ENCODE data around the gene TRIP12. TPM values are rescaled to one million over a fixed set of nuclear protein-coding genes. Genes with fewer than 3 reads are reported as not detected.

The TRIP12 gene
- total RNA-seq, 1 experiment from 2014 or later = 368 TPM

GRCh38 chr2:229943171-229943570 is 21.4 kb upstream of the TRIP12 start:
- H3K27ac ChIP-seq (ENCODE audit: low read length) = no peak overlapping the region
- ChIA-PET CTCF (no interaction called here), POLR2A (no interaction called here)
- no peak overlapping the region for H3K4me3 ChIP-seq (ENCODE audit: low read depth in 2 of 2, low read length in 2 of 2)
- in situ Hi-C loops (cut with HindIII; ENCODE audit: low pct_unique_long_range_greater_than_20kb, low sequenced_read_pairs) = no loop called here
- no peaks in the 10 kb centered on the region for H3K36me3 ChIP-seq (ENCODE audit: control insufficient read depth, insufficient read depth, low read length)
- H3K27me3 ChIP-seq (ENCODE audit: control insufficient read depth, insufficient read depth, low read length) = no peaks in the 10 kb centered on the region
- intact Hi-C loops (cut with micrococcal nuclease; ENCODE audit: unreplicated experiment) = no loop called here
- no TSS peak for BruUV-seq (replicated peaks)
- H3K4me1 ChIP-seq (ENCODE audit: control insufficient read depth, insufficient read depth, low read length) = no peaks in the 10 kb centered on the region
- no peak for DNase-seq (ENCODE audit: low read depth, low spot score)
- H3K9me3 ChIP-seq (ENCODE audit: control insufficient read depth, insufficient read depth, low read depth, low read length) = no peaks in the 10 kb centered on the region
- ATAC-seq = no peak
- TF ChIP-seq POLR2AphosphoS5 (IDR thresholded peaks at IDR 0.05; ENCODE audit: low read depth, low read length) (no peak), TCF7L2 (IDR thresholded peaks at IDR 0.05; ENCODE audit: low read depth, low read length) (no peak), SIN3A (IDR thresholded peaks at IDR 0.05; ENCODE audit: borderline replicate concordance, insufficient read depth, low read depth, low read length) (no peak)
- TF ChIP-seq, protein P1, sequence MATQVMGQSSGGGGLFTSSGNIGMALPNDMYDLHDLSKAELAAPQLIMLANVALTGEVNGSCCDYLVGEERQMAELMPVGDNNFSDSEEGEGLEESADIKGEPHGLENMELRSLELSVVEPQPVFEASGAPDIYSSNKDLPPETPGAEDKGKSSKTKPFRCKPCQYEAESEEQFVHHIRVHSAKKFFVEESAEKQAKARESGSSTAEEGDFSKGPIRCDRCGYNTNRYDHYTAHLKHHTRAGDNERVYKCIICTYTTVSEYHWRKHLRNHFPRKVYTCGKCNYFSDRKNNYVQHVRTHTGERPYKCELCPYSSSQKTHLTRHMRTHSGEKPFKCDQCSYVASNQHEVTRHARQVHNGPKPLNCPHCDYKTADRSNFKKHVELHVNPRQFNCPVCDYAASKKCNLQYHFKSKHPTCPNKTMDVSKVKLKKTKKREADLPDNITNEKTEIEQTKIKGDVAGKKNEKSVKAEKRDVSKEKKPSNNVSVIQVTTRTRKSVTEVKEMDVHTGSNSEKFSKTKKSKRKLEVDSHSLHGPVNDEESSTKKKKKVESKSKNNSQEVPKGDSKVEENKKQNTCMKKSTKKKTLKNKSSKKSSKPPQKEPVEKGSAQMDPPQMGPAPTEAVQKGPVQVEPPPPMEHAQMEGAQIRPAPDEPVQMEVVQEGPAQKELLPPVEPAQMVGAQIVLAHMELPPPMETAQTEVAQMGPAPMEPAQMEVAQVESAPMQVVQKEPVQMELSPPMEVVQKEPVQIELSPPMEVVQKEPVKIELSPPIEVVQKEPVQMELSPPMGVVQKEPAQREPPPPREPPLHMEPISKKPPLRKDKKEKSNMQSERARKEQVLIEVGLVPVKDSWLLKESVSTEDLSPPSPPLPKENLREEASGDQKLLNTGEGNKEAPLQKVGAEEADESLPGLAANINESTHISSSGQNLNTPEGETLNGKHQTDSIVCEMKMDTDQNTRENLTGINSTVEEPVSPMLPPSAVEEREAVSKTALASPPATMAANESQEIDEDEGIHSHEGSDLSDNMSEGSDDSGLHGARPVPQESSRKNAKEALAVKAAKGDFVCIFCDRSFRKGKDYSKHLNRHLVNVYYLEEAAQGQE (IDR thresholded peaks at IDR 0.05; ENCODE audit: insufficient read depth in 1 of 2, low read depth in 2 of 2, low read length in 1 of 2) = no peak
- TF ChIP-seq, protein P2, sequence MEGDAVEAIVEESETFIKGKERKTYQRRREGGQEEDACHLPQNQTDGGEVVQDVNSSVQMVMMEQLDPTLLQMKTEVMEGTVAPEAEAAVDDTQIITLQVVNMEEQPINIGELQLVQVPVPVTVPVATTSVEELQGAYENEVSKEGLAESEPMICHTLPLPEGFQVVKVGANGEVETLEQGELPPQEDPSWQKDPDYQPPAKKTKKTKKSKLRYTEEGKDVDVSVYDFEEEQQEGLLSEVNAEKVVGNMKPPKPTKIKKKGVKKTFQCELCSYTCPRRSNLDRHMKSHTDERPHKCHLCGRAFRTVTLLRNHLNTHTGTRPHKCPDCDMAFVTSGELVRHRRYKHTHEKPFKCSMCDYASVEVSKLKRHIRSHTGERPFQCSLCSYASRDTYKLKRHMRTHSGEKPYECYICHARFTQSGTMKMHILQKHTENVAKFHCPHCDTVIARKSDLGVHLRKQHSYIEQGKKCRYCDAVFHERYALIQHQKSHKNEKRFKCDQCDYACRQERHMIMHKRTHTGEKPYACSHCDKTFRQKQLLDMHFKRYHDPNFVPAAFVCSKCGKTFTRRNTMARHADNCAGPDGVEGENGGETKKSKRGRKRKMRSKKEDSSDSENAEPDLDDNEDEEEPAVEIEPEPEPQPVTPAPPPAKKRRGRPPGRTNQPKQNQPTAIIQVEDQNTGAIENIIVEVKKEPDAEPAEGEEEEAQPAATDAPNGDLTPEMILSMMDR (IDR thresholded peaks at IDR 0.05) = no peak

DNA sequence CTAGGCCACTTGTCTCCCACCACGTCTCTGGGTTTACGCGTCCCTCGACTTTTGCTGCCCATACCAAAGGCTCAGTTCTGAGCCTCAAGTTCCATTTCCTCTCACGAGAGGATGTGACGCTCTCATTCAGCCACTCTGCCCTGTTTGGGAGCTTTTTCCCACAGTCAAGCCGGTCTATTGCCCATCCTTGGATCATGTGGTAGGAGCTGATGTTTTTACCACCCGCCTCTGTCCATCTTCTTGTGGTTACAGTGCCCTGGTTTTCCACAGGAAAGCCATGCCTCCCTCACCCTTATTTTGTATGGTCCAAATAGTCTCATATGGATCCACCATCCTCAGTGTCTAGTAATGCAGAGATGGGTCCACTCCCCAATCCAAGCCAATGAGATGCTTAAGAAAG is 20.9 kb upstream of the TRIP12 start:
- ATAC-seq (no peak), DNase-seq (ENCODE audit: low read depth, low spot score) (no peak)
- ChIA-PET CTCF (no interaction called here), POLR2A (no interaction called here)
- TF ChIP-seq POLR2AphosphoS5 (IDR thresholded peaks at IDR 0.05; ENCODE audit: low read depth, low read length) (no peak), SIN3A (IDR thresholded peaks at IDR 0.05; ENCODE audit: borderline replicate concordance, insufficient read depth, low read depth, low read length) (no peak), TCF7L2 (IDR thresholded peaks at IDR 0.05; ENCODE audit: low read depth, low read length) (no peak)
- TF ChIP-seq, protein P2 (IDR thresholded peaks at IDR 0.05) = no peak
- TF ChIP-seq, protein P1 (IDR thresholded peaks at IDR 0.05; ENCODE audit: insufficient read depth in 1 of 2, low read depth in 2 of 2, low read length in 1 of 2) = no peak
- Histone ChIP-seq H3K9me3 (ENCODE audit: control insufficient read depth, insufficient read depth, low read depth, low read length) (no peaks in the 10 kb centered on the region), H3K36me3 (ENCODE audit: control insufficient read depth, insufficient read depth, low read length) (no peaks in the 10 kb centered on the region), H3K4me1 (ENCODE audit: control insufficient read depth, insufficient read depth, low read length) (no peaks in the 10 kb centered on the region), H3K27me3 (ENCODE audit: control insufficient read depth, insufficient read depth, low read length) (no peaks in the 10 kb centered on the region), H3K27ac (ENCODE audit: low read length) (no peak overlapping the region), H3K4me3 (ENCODE audit: low read depth in 2 of 2, low read length in 2 of 2) (no peak overlapping the region)
- in situ Hi-C loops (cut with HindIII; ENCODE audit: low pct_unique_long_range_greater_than_20kb, low sequenced_read_pairs) = no loop called here
- intact Hi-C loops (cut with micrococcal nuclease; ENCODE audit: unreplicated experiment) = no loop called here
- BruUV-seq (replicated peaks) = no TSS peak
